Mesothelial cell of epicardium (in vitro differentiated cells): ENCODE measurements around the gene ADORA2B. TPM values are rescaled to one million over a fixed set of nuclear protein-coding genes. Genes with fewer than 3 reads are reported as not detected.
A peak's percentile ranks its signal among the peaks of the same experiment; 100 is the strongest.

Experiments used
- DNase-seq, 2 experiments: peaks; one replicate each; pipeline ENCODE4 v3.0.0; 2021; ENCODE audit warnings: low spot score in 2 of 2; ENCODE audit not compliant: unreplicated experiment in 2 of 2
- H3K27ac Mint-ChIP-seq: 2 replicates; pipeline ENCODE4 v1.8.0; 2021; ENCODE audit warnings: mixed read lengths
- H3K27me3 Mint-ChIP-seq: 2 replicates; pipeline ENCODE4 v1.8.0; 2021; ENCODE audit warnings: low read depth, mixed read lengths
- H3K36me3 Mint-ChIP-seq: 2 replicates; pipeline ENCODE4 v1.8.0; 2021; ENCODE audit warnings: mixed read lengths
- H3K4me1 Mint-ChIP-seq: 2 replicates; pipeline ENCODE4 v1.8.0; 2021; ENCODE audit warnings: mixed read lengths
- H3K4me3 Mint-ChIP-seq: 2 replicates; pipeline ENCODE4 v1.8.0; 2021; ENCODE audit warnings: mild to moderate bottlenecking, moderate library complexity, mixed read lengths
- H3K9me3 Mint-ChIP-seq: 2 replicates; pipeline ENCODE4 v1.8.0; 2021; ENCODE audit warnings: mixed read lengths
- CTCF ChIP-seq: fragments of 200-600 bp; sonication (generic); IDR thresholded peaks from one replicate; pipeline ENCODE4 v1.5.0; 2021; ENCODE audit warnings: antibody characterized with exemption; ENCODE audit not compliant: unreplicated experiment
- total RNA-seq: library from RNA; stranded (reverse); gene quantifications from 3 replicates; pipeline ENCODE4 v1.2.1, GENCODE V29; 2021

The ADORA2B gene
- total RNA-seq, 1 donor from 2014 or later = 4.6 TPM

- no peak for TF ChIP-seq CTCF
- H3K36me3 Mint-ChIP-seq = peaks cover 56% of the 10 kb centered on the region
- DNase-seq = no peak
- no peaks in the 10 kb centered on the region for H3K27me3 Mint-ChIP-seq
- no peak overlapping the region for H3K27ac Mint-ChIP-seq
- H3K4me1 Mint-ChIP-seq = no peaks in the 10 kb centered on the region
- H3K4me3 Mint-ChIP-seq = no peak overlapping the region
- no peaks in the 10 kb centered on the region for H3K9me3 Mint-ChIP-seq
Observed at GRCh38 chr17:16007439-16007838, 62.5 kb downstream of the ADORA2B start.

GRCh38 chr17:16013943-16014407, 69.0 kb downstream of the ADORA2B start:
- H3K36me3 Mint-ChIP-seq = peaks cover 27% of the 10 kb centered on the region
- peak overlapping the region; percentile 24 for H3K27ac Mint-ChIP-seq

GRCh38 chr17:16019347-16019746, 74.4 kb downstream of the ADORA2B start:
- Mint-ChIP-seq H3K4me3 (no peak overlapping the region), H3K36me3 (peaks cover 44% of the 10 kb centered on the region), H3K27ac (no peak overlapping the region), H3K27me3 (no peaks in the 10 kb centered on the region), H3K9me3 (no peaks in the 10 kb centered on the region), H3K4me1 (no peaks in the 10 kb centered on the region)
- TF ChIP-seq CTCF = no peak
- no peak for DNase-seq

More at GRCh38 chr17:16013943-16014407, 69.0 kb downstream of the ADORA2B start:
- H3K4me3 Mint-ChIP-seq = no peak overlapping the region
- no peak for DNase-seq
- no peaks in the 10 kb centered on the region for H3K4me1 Mint-ChIP-seq
- peak; percentile 74 for TF ChIP-seq CTCF
- H3K27me3 Mint-ChIP-seq = no peaks in the 10 kb centered on the region
- H3K9me3 Mint-ChIP-seq = no peaks in the 10 kb centered on the region

- Mint-ChIP-seq H3K27ac (no peak overlapping the region), H3K4me3 (no peak overlapping the region), H3K4me1 (no peaks in the 10 kb centered on the region), H3K9me3 (peaks cover 3% of the 10 kb centered on the region), H3K27me3 (no peaks in the 10 kb centered on the region), H3K36me3 (peaks cover 58% of the 10 kb centered on the region)
- no peak for DNase-seq
- TF ChIP-seq CTCF = no peak
Observed at GRCh38 chr17:16023881-16024280, 79.0 kb downstream of the ADORA2B start.

GRCh38 chr17:16025202-16025601, 80.3 kb downstream of the ADORA2B start:
- TF ChIP-seq CTCF = no peak
- H3K9me3 Mint-ChIP-seq = peaks cover 3% of the 10 kb centered on the region
- no peaks in the 10 kb centered on the region for H3K4me1 Mint-ChIP-seq
- H3K27ac Mint-ChIP-seq = no peak overlapping the region
- H3K36me3 Mint-ChIP-seq = peaks cover 61% of the 10 kb centered on the region
- DNase-seq = no peak
- H3K27me3 Mint-ChIP-seq = no peaks in the 10 kb centered on the region
- no peak overlapping the region for H3K4me3 Mint-ChIP-seq

Other genes with a start within 250 kb of the ADORA2B start
- gene ZNF286A, start 245.4 kb upstream of the ADORA2B start, total RNA-seq = 82.2 to 91.9 TPM (median 89.6 TPM) in 3 replicates
- gene TBC1D26, start 212.8 kb upstream of the ADORA2B start, total RNA-seq = 2.8 to 3.8 TPM (median 2.8 TPM) in 3 replicates
- 27.0 to 31.6 TPM (median 29.2 TPM) in 3 replicates for gene ZSWIM7, start 54.6 kb downstream of the ADORA2B start, total RNA-seq
- gene TTC19, start 54.7 kb downstream of the ADORA2B start, total RNA-seq = 38.5 to 41.7 TPM (median 39.7 TPM) in 3 replicates